BLaER1 treated with 17β-estradiol and CSF1 and Interleukin-3, amounts not matched to agents 10 nM and 100 nM (cell line): ENCODE results near the gene PTPRN.
A peak's percentile ranks its signal among the peaks of the same experiment; 100 is the strongest.
"Not testable (repeated sequence)": the region's sequence is repeated elsewhere in the genome, so short reads cannot be mapped to it uniquely, and the experiment has no call there.

Source experiments
- H3K27ac ChIP-seq, 11 experiments: shearing (Covaris generic); formaldehyde crosslinking; 2 replicates each; pipeline ENCODE4 v1.8.1; 2022
- H3K27me3 ChIP-seq, 11 experiments: shearing (Covaris generic); formaldehyde crosslinking; 2 replicates each; pipeline ENCODE4 v1.8.1; 2022
- H3K36me3 ChIP-seq, 11 experiments: shearing (Covaris generic); formaldehyde crosslinking; 2 replicates each; pipeline ENCODE4 v1.8.1; 2022
- H3K4me1 ChIP-seq, 10 experiments: shearing (Covaris generic); formaldehyde crosslinking; 2 replicates each; pipeline ENCODE4 v1.8.1; 2022
- H3K4me2 ChIP-seq, 11 experiments: shearing (Covaris generic); formaldehyde crosslinking; 2 replicates each; pipeline ENCODE4 v1.8.1; 2022
- H3K4me3 ChIP-seq, 10 experiments: shearing (Covaris generic); formaldehyde crosslinking; 2 replicates each; pipeline ENCODE4 v1.8.1; 2022
- H3K9ac ChIP-seq, 11 experiments: shearing (Covaris generic); formaldehyde crosslinking; 2 replicates each; pipeline ENCODE4 v1.8.1; 2022
- H3K9me3 ChIP-seq, 11 experiments: shearing (Covaris generic); formaldehyde crosslinking; replicated peaks in 1 of 11; 2 replicates each; pipeline ENCODE4 v1.8.1; 2022
- H4K20me1 ChIP-seq, 11 experiments: shearing (Covaris generic); formaldehyde crosslinking; 2 replicates each; pipeline ENCODE4 v1.8.1; 2022
- Cebpa-rat ChIP-seq, 11 experiments: shearing (Covaris generic); IDR thresholded peaks; 2 replicates each; pipeline ENCODE4 v1.8.1; 2022

The PTPRN gene

GRCh38 chr2:219323434-219323833 is 14.2 kb upstream of the PTPRN start:
- Histone ChIP-seq H3K4me1 (peaks cover 11 to 60% (median 16%) of the 10 kb centered on the region in 10 experiments; a peak in 19 of 20 replicates), H3K4me2 (peak overlapping the region in 2 of 11 experiments; percentile 3 to 51; a peak in 3 of 22 replicates), H3K27ac (no peak overlapping the region), H3K4me3 (no peak overlapping the region), H4K20me1 (no peaks in the 10 kb centered on the region; a peak in 1 of 22 replicates), H3K36me3 (no peaks in the 10 kb centered on the region), H3K9me3 (no peaks in the 10 kb centered on the region), H3K9ac (no peak overlapping the region), H3K27me3 (peaks cover 0 to 4% (median 0%) of the 10 kb centered on the region in 11 experiments; a peak in 1 of 22 replicates)
- TF ChIP-seq Cebpa-rat (IDR thresholded peaks at IDR 0.05) = no peak

GRCh38 chr2:219314804-219315468 is 5.7 kb upstream of the PTPRN start:
- H3K9ac ChIP-seq = no peak overlapping the region
- no peaks in the 10 kb centered on the region; a peak in 2 of 22 replicates for H4K20me1 ChIP-seq
- H3K9me3 ChIP-seq = peaks cover 0 to 11% (median 0%) of the 10 kb centered on the region in 11 experiments; a peak in 4 of 22 replicates
- no peak overlapping the region for H3K27ac ChIP-seq
- H3K4me3 ChIP-seq = no peak overlapping the region
- no peak overlapping the region for H3K4me2 ChIP-seq
- H3K27me3 ChIP-seq = peaks cover 4 to 7% (median 5%) of the 10 kb centered on the region in 11 experiments; a peak in 20 of 22 replicates
- TF ChIP-seq Cebpa-rat (IDR thresholded peaks at IDR 0.05) = no peak
- no peaks in the 10 kb centered on the region for H3K36me3 ChIP-seq
- no peaks in the 10 kb centered on the region for H3K4me1 ChIP-seq

- H3K27me3 ChIP-seq = peaks cover 20 to 28% (median 25%) of the 10 kb centered on the region in 11 experiments
- H3K4me3 ChIP-seq, H3K4me1 ChIP-seq, H3K4me2 ChIP-seq, H3K27ac ChIP-seq, H3K36me3 ChIP-seq, H3K9ac ChIP-seq, H4K20me1 ChIP-seq: not testable (repeated sequence)
- peaks cover 0 to 13% (median 0%) of the 10 kb centered on the region in 11 experiments; a peak in 6 of 22 replicates for H3K9me3 ChIP-seq
Observed at GRCh38 chr2:219312683-219313263, 3.6 kb upstream of the PTPRN start.

GRCh38 chr2:219308142-219309101 is 779 bp downstream of the PTPRN start:
- H3K4me1 ChIP-seq = peaks cover 0 to 10% (median 0%) of the 10 kb centered on the region in 10 experiments; a peak in 3 of 20 replicates
- no peak overlapping the region for H3K9ac ChIP-seq
- H3K27me3 ChIP-seq = peaks cover 32 to 69% (median 56%) of the 10 kb centered on the region in 11 experiments
- TF ChIP-seq Cebpa-rat (IDR thresholded peaks at IDR 0.05) = no peak
- peaks cover 0 to 16% (median 0%) of the 10 kb centered on the region in 11 experiments; a peak in 10 of 22 replicates for H4K20me1 ChIP-seq
- peaks cover 0 to 7% (median 0%) of the 10 kb centered on the region in 11 experiments; a peak in 6 of 22 replicates for H3K9me3 ChIP-seq
- H3K27ac ChIP-seq = no peak overlapping the region
- H3K4me3 ChIP-seq = no peak overlapping the region
- H3K36me3 ChIP-seq = no peaks in the 10 kb centered on the region
- H3K4me2 ChIP-seq = no peak overlapping the region

- H3K27me3 ChIP-seq = peaks cover 56 to 92% (median 80%) of the 10 kb centered on the region in 11 experiments
- peaks cover 0 to 6% (median 0%) of the 10 kb centered on the region in 11 experiments; a peak in 3 of 22 replicates for H3K9me3 ChIP-seq
- no peak overlapping the region for H3K4me2 ChIP-seq
- no peak overlapping the region for H3K9ac ChIP-seq
- H3K36me3 ChIP-seq = no peaks in the 10 kb centered on the region
- no peak overlapping the region for H3K27ac ChIP-seq
- no peak for TF ChIP-seq Cebpa-rat (IDR thresholded peaks at IDR 0.05)
- H3K4me3 ChIP-seq = no peak overlapping the region
- peaks cover 0 to 35% (median 0%) of the 10 kb centered on the region in 11 experiments; a peak in 11 of 22 replicates for H4K20me1 ChIP-seq
- H3K4me1 ChIP-seq = peaks cover 0 to 10% (median 0%) of the 10 kb centered on the region in 10 experiments; a peak in 3 of 20 replicates
Observed at GRCh38 chr2:219306047-219306446, 3.2 kb downstream of the PTPRN start.

- TF ChIP-seq Cebpa-rat (IDR thresholded peaks at IDR 0.05) = no peak
- Histone ChIP-seq H3K4me2 (no peak overlapping the region), H3K27ac (no peak overlapping the region), H3K36me3 (no peaks in the 10 kb centered on the region), H3K27me3 (peaks cover 63 to 98% (median 85%) of the 10 kb centered on the region in 11 experiments), H3K4me3 (no peak overlapping the region), H4K20me1 (peaks cover 0 to 45% (median 6%) of the 10 kb centered on the region in 11 experiments; a peak in 11 of 22 replicates), H3K9ac (no peak overlapping the region), H3K4me1 (peaks cover 0 to 10% (median 0%) of the 10 kb centered on the region in 10 experiments; a peak in 6 of 20 replicates), H3K9me3 (peaks cover 0 to 3% (median 0%) of the 10 kb centered on the region in 11 experiments; a peak in 3 of 22 replicates)
Observed at GRCh38 chr2:219304223-219304622, 5.0 kb downstream of the PTPRN start.

- Histone ChIP-seq H3K4me3 (no peak overlapping the region), H3K9ac (no peak overlapping the region), H3K36me3 (no peaks in the 10 kb centered on the region), H3K9me3 (no peaks in the 10 kb centered on the region), H4K20me1 (peaks cover 0 to 41% (median 6%) of the 10 kb centered on the region in 11 experiments; a peak in 11 of 22 replicates), H3K27me3 (peaks cover 53 to 87% (median 73%) of the 10 kb centered on the region in 11 experiments), H3K27ac (no peak overlapping the region), H3K4me2 (no peak overlapping the region), H3K4me1 (peaks cover 0 to 12% (median 4%) of the 10 kb centered on the region in 10 experiments; a peak in 8 of 20 replicates)
- no peak for TF ChIP-seq Cebpa-rat (IDR thresholded peaks at IDR 0.05)
Observed at GRCh38 chr2:219302412-219302968, 6.7 kb downstream of the PTPRN start.

- Histone ChIP-seq H3K4me3 (no peak overlapping the region), H3K4me2 (no peak overlapping the region), H4K20me1 (peaks cover 0 to 34% (median 0%) of the 10 kb centered on the region in 11 experiments; a peak in 10 of 22 replicates), H3K9me3 (no peaks in the 10 kb centered on the region), H3K36me3 (no peaks in the 10 kb centered on the region), H3K27me3 (peaks cover 53 to 64% (median 63%) of the 10 kb centered on the region in 11 experiments), H3K9ac (no peak overlapping the region), H3K27ac (no peak overlapping the region), H3K4me1 (peaks cover 0 to 11% (median 7%) of the 10 kb centered on the region in 10 experiments; a peak in 13 of 20 replicates)
- no peak for TF ChIP-seq Cebpa-rat (IDR thresholded peaks at IDR 0.05)
Observed at GRCh38 chr2:219300022-219300421, 9.2 kb downstream of the PTPRN start.
